Measurements from ENCODE around the gene KSR1. TPM values are rescaled to one million over a fixed set of nuclear protein-coding genes. Genes with fewer than 3 reads are reported as not detected.

Gene KSR1
- total and polyA plus RNA-seq, 2 of the 4 experiments (the other 2 are of a cell fraction), result 12.5 to 21.9 TPM

GRCh38 chr17:27659683-27660082, 203.4 kb downstream of the KSR1 start:
- Histone ChIP-seq H3K27ac (ENCODE audit: insufficient read depth, low read length) (no peak overlapping the region), H3K4me1 (ENCODE audit: control insufficient read depth, insufficient read depth, low read length) (no peaks in the 10 kb centered on the region), H3K14ac (replicated peaks; ENCODE audit: low read depth, low read length) (no peak overlapping the region), H3K79me1 (ENCODE audit: low read depth in 1 of 2, low read length in 2 of 2) (no peaks in the 10 kb centered on the region), H4K8ac (ENCODE audit: low read depth in 2 of 2, low read length in 2 of 2) (no peak overlapping the region), H3K4me2 (ENCODE audit: low read depth, low read length) (no peak overlapping the region), H3K36me3 (ENCODE audit: control insufficient read depth, insufficient read depth, low read length) (no peaks in the 10 kb centered on the region), H3K9me3 (ENCODE audit: control insufficient read depth, insufficient read depth, low read length) (no peaks in the 10 kb centered on the region), H3K9ac (ENCODE audit: low read depth, low read length) (no peak overlapping the region), H2BK120ac (ENCODE audit: low read depth, low read length) (no peak overlapping the region), H3K23ac (ENCODE audit: low read depth, low read length) (no peak overlapping the region), H3K4ac (ENCODE audit: low read depth, low read length) (no peak overlapping the region), H4K20me1 (ENCODE audit: insufficient read depth, low read length) (no peaks in the 10 kb centered on the region; the same call in 1 of the 2 replicates), H4K5ac (ENCODE audit: low read depth, low read length) (no peak overlapping the region), H4K91ac (ENCODE audit: insufficient read depth, low read depth, low read length) (no peak overlapping the region), H3K4me3 (ENCODE audit: insufficient read depth, low read depth, low read length) (no peak overlapping the region), H3K27me3 (ENCODE audit: control insufficient read depth, insufficient read depth, low read length) (peaks cover 8% of the 10 kb centered on the region; the same call in 1 of the 2 replicates), H2BK20ac (ENCODE audit: low read depth, low read length) (no peak overlapping the region), H3K9me1 (ENCODE audit: insufficient read depth, low read length) (no peaks in the 10 kb centered on the region; the same call in 1 of the 2 replicates), H2AFZ (replicated peaks; ENCODE audit: low read length, poor library complexity) (no peak overlapping the region), H2AK9ac (replicated peaks; ENCODE audit: low read depth, low read length, poor library complexity) (no peak overlapping the region), H2BK5ac (ENCODE audit: low read depth, low read length, poor library complexity, severe bottlenecking) (no peak overlapping the region), H3K18ac (ENCODE audit: low read depth, low read length) (no peak overlapping the region), H2BK15ac (ENCODE audit: low read depth, low read length) (no peak overlapping the region), H2AK5ac (ENCODE audit: low read depth, low read length) (no peak overlapping the region), H3K56ac (ENCODE audit: extremely low read depth, insufficient read depth, low read length) (no peak overlapping the region)
- intact Hi-C loops (cut with micrococcal nuclease), result no loop called here
- no TSS peak for BruUV-seq (replicated peaks)
- dilution Hi-C loops (cut with HindIII; ENCODE audit: low sequenced_read_pairs, unreplicated experiment), result no loop called here
- ChIA-PET POLR2A (ENCODE audit: unreplicated experiment) (no interaction called here), CTCF (no interaction called here)
- TF ChIP-seq BHLHE40 (IDR thresholded peaks at IDR 0.05; ENCODE audit: low read depth, low read length) (no peak), CTCF (conservative IDR thresholded peaks at IDR 0.05; ENCODE audit: low read depth, low read length) (no peak), POLR2A (IDR thresholded peaks at IDR 0.05; ENCODE audit: low read depth, low read length) (no peak), USF2 (IDR thresholded peaks at IDR 0.05; ENCODE audit: low read depth, low read length) (no peak), RCOR1 (IDR thresholded peaks at IDR 0.05; ENCODE audit: insufficient replicate concordance, low read length) (no peak)
- TF ChIP-seq, protein P1, sequence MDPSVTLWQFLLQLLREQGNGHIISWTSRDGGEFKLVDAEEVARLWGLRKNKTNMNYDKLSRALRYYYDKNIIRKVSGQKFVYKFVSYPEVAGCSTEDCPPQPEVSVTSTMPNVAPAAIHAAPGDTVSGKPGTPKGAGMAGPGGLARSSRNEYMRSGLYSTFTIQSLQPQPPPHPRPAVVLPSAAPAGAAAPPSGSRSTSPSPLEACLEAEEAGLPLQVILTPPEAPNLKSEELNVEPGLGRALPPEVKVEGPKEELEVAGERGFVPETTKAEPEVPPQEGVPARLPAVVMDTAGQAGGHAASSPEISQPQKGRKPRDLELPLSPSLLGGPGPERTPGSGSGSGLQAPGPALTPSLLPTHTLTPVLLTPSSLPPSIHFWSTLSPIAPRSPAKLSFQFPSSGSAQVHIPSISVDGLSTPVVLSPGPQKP (IDR thresholded peaks at IDR 0.05; ENCODE audit: borderline replicate concordance, low read depth, low read length), result no peak
- ATAC-seq (ENCODE audit: low read depth) (no peak), DNase-seq (no peak)
- WGBS, 2 experiments (ENCODE audit: extremely low coverage in 2 of 2, insufficient read length in 1 of 2), result no CpG with 5 or more reads among the region's 6 CpGs
- in situ Hi-C loops (cut with MboI; ENCODE audit: low sequenced_read_pairs), result loop anchor here (5.0 to 10.0 kb wide), 3 partner anchors 43 to 225 kb away; no protein-coding TSS in a partner anchor
